ENCODE measurements around the gene TMEM145. TPM values are rescaled to one million over a fixed set of nuclear protein-coding genes. Genes with fewer than 3 reads are reported as not detected.

The TMEM145 gene
- total and polyA plus RNA-seq, 9 of the 15 experiments (the other 6 are each of a cell fraction or from before 2014, with no cell fraction given), result 0.80 to 5.5 (median 1.9) TPM; not detected in 3

- no peak for TF ChIP-seq SMARCB1 (IDR thresholded peaks at IDR 0.05; ENCODE audit: insufficient read length, low read depth)
- TF ChIP-seq ZBTB7A (IDR thresholded peaks at IDR 0.05; ENCODE audit: borderline replicate concordance, control insufficient read depth, low read depth, low read length), result peak; percentile 45; the same call in 1 of the 2 replicates
- TF ChIP-seq SIN3A (IDR thresholded peaks at IDR 0.05; ENCODE audit: borderline replicate concordance in 2 of 2, control insufficient read depth in 1 of 2, low read depth in 2 of 2, low read length in 2 of 2), result 0 out of 4 replicates have a peak, but pooled peaks of 1 of the 2 experiments have one; percentile 9
- no peak for TF ChIP-seq HNRNPH1 (optimal IDR thresholded peaks at IDR 0.05; ENCODE audit: low read depth, low read length)
- no peak for TF ChIP-seq TBL1XR1 (IDR thresholded peaks at IDR 0.05; ENCODE audit: low read length in 2 of 2)
- no peak for TF ChIP-seq RBM17 (IDR thresholded peaks at IDR 0.05; ENCODE audit: borderline replicate concordance, low read depth, low read length)
- no peak for TF ChIP-seq FOXJ2 (tag; IDR thresholded peaks at IDR 0.05)
- TF ChIP-seq ELF2 (CRISPR knock-in tag; IDR thresholded peaks at IDR 0.05), result no peak
- TF ChIP-seq ZNF354B (CRISPR knock-in tag; IDR thresholded peaks at IDR 0.05), result no peak
- no peak for TF ChIP-seq NFIX (CRISPR knock-in tag; IDR thresholded peaks at IDR 0.05; ENCODE audit: low read depth)
- no peak for TF ChIP-seq JUN (IDR thresholded peaks at IDR 0.05; ENCODE audit: borderline replicate concordance, low read depth, low read length)
- 0 out of 2 replicates have a peak, but pooled peaks have one; percentile 48 for TF ChIP-seq JUN (CRISPR knock-in tag; IDR thresholded peaks at IDR 0.05; ENCODE audit: borderline replicate concordance)
- no peak for TF ChIP-seq NCOR1 (IDR thresholded peaks at IDR 0.05)
- TF ChIP-seq ZNF785 (CRISPR knock-in tag; IDR thresholded peaks at IDR 0.05), result no peak
- no peak for TF ChIP-seq ZNF609 (CRISPR knock-in tag; IDR thresholded peaks at IDR 0.05; ENCODE audit: borderline replicate concordance)
- no peak for TF ChIP-seq PTBP1 (IDR thresholded peaks at IDR 0.05; ENCODE audit: low read depth, low read length)
Measured at GRCh38 chr19:42325896-42326771, 13.0 kb downstream of the TMEM145 start (continued).

All from K562 (cell line).